Neural progenitor cell (in vitro differentiated cells): ENCODE data around the gene SPAG16.

Experiments used
- EZH2 ChIP-seq: fragments of 200-600 bp; sonication (generic); IDR thresholded peaks from 2 replicates; pipeline ENCODE4 v1.6.1; 2017; ENCODE audit warnings: antibody characterized with exemption, mild to moderate bottlenecking, moderate library complexity
- TF ChIP-seq, protein P1 (sequence below): fragments of 200-600 bp; sonication (generic); IDR thresholded peaks from 2 replicates; pipeline ENCODE4 v1.5.1; 2017; ENCODE audit warnings: antibody characterized with exemption, mild to moderate bottlenecking

DNA sequence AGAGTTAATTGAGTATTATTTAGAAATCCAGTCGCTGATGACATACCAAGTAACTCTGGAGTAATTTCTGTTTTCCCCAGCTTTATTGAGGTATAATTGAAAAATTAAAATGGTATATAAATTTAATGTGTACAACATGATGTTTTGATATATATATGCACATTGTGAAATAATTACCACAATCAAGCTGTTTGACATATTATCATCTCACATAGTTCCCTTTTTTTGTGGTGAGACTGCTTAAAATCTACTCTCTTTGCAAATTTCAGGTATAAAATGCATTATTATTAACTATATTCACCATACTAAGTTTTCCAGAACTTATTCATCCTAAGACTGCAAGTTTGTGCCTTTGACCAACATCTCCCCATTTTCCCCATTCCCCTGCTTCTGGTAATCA, 25.0 kb upstream of the SPAG16 start:
- TF ChIP-seq, protein P1, sequence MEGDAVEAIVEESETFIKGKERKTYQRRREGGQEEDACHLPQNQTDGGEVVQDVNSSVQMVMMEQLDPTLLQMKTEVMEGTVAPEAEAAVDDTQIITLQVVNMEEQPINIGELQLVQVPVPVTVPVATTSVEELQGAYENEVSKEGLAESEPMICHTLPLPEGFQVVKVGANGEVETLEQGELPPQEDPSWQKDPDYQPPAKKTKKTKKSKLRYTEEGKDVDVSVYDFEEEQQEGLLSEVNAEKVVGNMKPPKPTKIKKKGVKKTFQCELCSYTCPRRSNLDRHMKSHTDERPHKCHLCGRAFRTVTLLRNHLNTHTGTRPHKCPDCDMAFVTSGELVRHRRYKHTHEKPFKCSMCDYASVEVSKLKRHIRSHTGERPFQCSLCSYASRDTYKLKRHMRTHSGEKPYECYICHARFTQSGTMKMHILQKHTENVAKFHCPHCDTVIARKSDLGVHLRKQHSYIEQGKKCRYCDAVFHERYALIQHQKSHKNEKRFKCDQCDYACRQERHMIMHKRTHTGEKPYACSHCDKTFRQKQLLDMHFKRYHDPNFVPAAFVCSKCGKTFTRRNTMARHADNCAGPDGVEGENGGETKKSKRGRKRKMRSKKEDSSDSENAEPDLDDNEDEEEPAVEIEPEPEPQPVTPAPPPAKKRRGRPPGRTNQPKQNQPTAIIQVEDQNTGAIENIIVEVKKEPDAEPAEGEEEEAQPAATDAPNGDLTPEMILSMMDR, result no peak
- no peak for TF ChIP-seq EZH2
